GM19023 (cell line): ENCODE measurements around the gene ERC2.
"Not testable (repeated sequence)": the region's sequence is repeated elsewhere in the genome, so short reads cannot be mapped to it uniquely, and the experiment has no call there.

Experiments
- ATAC-seq: cut with Tn5 transposase; IDR thresholded peaks from one replicate; pipeline ENCODE4 v1.9.1; 2021; ENCODE audit warnings: mild to moderate bottlenecking, moderate library complexity; ENCODE audit not compliant: unreplicated experiment

ERC2 gene

DNA sequence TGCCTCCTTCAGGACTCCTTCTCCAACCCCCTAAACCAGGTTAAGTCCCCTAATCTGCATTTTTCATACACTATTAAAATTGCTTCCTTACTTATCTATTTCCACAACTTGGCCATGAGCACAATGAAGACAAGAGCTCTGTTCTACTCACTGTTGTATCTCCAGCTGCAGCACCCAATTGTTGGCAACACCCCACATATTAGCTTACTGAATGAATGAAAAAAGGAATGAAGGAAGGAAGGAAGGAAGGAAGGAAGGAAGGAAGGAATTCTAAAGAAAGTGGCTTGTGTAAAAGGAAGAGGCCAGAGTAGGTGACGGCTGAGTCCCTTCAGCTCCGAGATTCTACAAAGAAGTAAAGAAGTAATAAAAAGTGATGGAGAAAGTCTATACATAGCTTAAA, 444.7 kb downstream of the ERC2 start:
- ATAC-seq: no peak

DNA sequence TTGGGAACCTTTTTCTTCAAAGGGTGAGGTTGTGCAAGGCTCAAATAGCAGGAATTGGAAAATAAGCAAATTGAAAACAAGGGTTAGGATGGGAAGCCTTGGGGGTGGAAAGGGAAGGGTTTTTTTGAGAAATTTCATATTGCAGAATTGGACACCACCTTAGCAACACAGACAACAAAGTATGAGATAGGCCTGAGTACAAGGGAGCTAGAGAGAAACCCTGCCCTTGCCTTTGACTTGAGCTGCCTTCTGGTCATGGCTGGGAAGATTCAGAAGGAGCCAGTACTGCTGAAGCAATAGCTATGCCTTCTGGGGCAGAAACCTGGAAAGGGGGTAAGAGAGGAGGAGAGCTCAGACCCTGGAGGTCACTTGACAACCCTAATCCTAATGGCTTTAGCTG, 445.6 kb downstream of the ERC2 start:
- no peak for ATAC-seq

DNA sequence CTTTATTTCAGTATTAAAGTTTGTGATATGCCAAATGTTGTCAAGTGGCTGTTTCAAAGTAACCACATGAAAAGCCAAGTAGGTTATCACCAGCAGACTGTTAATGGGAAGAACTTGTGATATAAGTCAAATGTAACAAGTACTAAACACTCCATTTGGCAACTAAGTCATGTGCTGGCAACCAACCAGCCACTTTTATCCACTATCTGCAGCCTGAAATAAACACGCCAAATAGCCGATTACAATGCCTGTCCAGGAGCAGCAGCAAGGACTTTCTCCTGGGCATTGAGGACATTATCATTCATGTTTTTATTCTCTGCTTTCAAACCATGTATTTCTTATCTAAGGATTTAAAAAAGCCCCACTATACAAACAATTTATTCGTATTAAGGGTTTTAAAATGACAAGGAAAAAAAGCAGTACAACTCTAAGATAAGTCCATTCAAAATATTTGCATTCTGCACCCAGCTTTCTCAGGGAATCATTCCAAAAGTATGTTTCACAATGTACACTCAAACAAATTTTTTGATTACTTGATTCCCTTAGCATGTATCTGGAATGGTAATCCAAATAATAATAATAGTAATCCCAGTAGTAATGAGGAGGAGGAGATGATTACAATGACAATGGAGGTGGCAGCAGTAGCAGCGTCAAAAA, 448.6 kb downstream of the ERC2 start:
- ATAC-seq: no peak

DNA sequence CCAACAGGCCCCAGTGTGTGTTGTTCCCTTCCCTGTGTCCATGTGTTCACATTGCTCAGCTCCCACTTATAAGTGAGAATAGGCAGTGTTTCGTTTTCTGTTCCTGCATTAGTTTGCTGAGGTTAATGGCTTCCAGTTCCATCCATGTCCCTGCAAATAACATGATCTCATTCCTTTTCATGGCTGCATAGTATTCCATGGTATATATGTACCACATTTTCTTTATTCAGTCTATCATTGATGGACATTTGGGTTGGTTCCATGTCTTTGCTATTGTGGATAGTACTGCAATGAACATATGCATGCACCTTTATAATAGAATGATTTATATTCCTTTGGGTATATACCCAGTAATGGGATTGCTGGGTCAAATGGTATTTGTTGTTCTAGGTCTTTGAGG, 452.9 kb downstream of the ERC2 start:
- ATAC-seq: not testable (repeated sequence)

DNA sequence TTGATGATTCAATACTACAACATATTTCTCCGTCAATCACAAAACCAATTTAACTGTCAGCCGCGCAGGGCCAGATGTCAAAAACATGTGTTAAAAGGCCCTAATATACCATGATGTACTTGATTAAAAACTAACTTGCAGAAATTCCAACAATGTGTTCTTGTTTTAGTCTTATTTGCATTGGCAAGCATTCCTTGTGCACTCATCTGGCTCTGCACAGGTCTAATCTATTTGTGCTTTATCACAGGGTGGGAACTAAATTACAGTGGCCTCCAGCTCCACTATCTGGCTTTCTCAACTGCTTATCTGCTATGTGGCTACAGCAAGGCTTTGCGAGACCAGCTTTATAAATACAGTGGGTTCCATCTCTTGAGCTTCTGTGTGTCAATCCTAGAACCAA, 455.5 kb downstream of the ERC2 start:
- no peak for ATAC-seq

DNA sequence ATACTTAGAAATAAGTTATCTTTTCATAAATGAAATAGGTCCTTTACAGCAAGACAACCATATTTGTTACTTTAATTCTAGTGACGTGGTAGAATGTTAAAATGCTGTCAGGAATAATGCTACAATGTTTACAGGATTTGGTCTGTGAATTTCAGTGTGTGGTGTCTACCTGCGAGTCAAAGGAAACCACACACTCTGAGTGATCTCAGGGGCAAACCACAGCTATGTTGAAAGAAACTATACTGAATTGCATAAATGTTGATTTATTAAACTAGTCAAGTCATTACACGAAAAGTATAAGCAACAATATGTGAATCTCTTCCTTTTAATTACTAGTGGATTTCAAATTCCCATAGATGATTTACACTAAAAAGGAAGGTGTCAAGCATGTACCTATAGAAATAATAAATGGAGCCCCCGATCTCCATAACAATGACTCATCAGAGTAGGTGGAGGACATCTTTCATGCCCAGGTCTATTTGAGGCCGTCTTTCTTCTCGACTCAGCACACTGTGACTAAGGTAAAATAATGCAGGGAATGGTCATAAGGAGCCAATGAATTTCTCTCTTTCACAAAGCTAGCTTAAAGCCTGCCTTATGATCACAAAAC, 463.0 kb downstream of the ERC2 start:
- ATAC-seq: no peak

DNA sequence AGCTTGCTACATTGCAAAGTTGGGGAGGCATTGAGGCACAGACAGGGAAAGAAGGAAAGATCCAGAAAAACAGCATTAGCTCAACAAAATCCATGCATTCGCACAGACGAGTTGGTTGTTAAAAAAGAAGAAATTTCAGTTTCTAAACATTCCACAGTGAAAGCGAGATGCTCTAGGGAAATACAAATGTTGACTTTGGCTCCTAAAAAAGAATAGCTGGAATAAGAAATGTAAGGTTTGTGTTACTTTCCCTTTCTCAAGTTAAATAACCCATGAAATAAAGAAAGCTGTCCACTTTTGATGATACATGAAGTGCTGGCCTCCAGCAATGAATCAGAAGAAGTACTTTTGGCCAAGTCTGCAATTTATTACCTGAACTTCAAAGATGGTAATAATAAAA, 465.1 kb downstream of the ERC2 start:
- no peak for ATAC-seq

DNA sequence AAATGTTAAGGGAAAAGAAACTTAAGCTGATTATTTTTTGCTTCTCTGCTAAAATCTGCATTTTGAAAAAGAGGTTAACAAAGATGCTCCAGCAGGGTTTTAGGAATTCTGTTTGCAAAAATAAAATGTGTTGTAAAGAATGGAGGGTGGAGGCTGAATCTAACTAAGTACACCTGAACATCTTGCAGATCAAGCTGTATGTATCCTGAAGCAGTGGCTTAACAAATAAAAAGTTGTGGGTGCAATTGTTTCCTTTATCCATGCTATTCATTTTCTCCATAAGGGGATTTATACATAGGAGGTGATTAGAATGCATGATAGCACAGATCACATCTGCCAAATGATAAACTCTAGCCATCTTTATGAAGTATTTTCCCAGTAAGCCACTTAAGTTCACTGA, 466.3 kb downstream of the ERC2 start:
- no peak for ATAC-seq

DNA sequence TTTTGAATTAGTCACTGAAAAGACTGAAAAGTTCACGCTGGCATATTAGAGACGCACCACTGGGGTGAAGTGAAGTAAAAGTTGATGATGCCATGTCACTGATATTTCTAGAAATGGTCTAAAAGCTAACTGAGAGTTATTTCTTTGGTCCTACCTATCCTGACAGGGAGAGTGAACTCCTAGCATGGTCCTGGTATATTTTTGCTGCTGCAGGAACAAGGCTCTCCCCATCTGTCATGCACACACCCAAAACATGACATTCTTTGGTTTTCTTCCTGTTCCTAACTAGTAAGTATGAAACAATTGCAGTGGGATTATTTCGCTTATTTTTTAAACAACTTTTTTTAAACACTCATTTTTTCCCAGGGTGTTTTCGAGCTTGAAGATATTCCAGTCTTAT, 466.7 kb downstream of the ERC2 start:
- ATAC-seq: no peak

DNA sequence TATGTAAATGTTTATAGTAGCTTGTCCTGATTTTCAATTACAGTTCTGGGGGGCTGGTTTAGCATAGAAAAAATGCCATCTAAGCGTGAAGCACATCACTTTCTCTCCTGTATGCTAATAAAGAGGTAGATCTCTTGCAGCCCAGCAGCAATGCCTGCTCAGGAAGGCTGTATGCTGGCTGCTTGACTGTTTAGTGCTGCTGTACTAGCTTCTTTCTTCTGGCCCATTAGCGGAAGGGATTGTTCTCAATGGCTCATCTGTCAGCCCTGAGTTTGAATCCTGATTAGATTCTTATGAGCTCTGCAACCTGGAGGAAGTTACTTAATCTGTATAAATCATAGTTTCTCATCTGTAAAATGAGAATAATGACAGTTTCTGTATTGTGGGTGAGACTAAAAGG, 478.9 kb downstream of the ERC2 start:
- no peak for ATAC-seq

DNA sequence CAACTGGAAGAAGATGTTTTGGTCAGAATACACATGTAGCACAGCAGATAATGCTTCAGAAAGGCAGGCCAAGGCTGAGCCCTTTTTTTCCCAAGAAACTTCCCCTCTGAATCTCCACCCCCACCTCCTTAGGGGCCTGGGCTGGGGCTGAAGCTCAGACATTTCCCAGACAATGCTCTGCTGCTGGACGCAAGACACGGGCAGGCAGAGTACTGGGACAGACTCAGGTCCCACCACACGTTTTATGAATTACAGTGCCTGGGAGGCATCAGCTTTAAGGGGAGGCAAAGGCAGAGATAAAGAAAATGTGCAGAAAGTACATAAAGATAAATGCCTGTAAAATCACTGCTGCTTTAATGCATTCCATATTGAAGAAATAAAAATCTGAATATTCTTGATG, 479.4 kb downstream of the ERC2 start:
- no peak for ATAC-seq

DNA sequence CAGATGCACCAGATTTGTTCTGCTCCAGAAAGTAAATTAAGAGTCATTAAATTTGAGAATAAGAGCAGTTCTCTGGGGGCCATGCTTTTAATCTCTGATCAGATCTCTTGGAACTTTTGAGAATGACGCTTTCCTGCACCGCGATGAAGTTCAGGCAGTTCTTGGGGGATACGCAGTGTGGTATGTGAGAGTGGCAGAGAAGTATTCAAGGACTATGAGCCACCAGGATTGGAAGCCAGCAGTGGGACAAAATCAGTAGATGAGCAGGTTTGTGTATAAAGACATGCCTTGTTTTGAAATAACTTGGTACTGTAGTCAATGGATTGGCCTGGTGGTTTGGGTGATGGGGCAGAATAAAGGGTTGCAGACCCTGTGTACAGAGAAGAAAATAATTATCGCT, 483.6 kb downstream of the ERC2 start:
- ATAC-seq: no peak

DNA sequence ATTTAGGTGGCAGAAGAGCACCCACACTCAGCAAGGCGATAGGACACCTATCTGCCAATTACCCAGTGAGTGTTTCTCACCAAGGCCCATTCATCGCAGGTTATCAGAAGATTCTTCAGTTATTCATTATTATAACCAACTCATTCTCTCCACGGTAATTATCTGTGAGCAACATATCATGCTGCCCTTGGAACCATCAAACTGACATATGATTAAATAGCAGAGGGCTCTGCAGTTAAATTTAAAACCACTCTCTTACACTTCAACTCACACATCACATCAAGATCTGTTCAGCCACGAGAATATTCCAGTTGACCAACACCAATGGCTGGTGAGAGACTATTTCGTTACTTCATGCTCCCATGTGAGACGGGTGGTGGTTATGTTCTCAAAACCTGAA, 489.3 kb downstream of the ERC2 start:
- ATAC-seq: no peak

DNA sequence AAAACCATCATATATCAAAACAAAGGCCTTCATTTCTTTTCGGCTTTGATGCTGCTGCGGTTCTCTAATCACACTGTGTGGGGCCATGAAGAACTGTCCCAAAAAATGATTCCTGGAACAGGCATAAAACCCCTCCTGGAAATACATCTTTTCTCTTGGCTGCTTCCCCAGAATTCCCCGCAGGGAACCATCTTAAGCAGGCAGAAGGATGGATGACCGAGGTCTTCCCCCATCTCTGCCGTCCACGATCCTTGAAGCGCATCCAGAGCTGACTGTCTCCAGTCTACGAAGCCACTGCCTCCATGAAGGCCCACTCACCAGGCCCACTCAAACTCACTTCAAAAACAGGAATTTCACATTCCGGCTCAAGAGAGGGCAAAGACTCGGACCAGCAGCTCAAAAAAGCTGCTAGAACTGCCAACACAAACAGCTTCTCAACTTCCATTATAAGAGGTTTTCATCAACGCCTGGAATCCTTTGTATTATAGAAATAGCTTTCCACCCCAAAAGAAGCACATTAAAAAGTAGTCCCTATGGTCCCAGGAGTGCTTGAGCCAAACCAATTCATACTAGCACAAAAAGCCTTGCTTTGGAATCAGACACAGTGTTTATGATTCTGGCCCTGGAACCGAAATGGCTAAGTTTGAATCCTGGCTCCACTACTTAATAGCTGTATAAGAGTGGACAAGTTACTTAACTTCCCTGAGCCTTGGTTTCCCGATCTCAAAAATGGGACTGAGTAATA, 493.7 kb downstream of the ERC2 start:
- ATAC-seq: no peak

DNA sequence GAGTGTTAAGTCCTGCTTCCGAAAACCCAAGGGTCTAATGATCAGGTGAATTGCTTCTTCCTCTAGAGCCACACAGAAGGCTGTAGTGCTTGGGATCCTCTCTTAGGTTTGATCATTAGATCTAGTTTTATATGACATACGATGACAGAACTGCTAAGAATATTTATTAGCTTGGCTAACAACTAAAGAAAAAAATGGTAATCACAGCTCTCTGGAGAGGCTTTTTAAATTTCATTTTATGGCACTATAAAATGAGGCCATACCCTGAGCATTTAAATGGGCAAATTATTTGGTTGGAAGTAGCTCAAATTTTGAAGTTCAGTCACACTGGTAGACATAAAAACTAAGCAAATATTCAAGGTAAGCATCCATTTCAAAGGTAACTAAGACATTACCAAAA, 498.6 kb downstream of the ERC2 start:
- no peak for ATAC-seq

DNA sequence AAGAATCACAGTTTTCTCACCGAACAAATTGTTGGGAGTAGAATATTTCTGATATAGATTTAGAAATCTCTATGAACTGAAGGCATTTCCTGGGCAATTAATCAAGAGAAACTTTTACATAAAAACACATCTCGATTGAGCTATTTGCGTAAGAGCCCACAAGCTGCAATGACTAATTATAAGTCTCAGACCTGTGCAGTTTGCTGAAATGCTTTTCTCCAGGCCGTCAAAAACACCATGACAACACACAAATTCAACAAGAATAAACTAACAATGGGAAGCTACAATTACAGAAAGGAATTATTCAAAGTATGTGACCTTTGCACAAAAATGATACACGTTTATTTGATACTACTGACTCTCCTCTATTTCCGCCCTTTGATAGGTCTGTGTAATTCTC, 499.9 kb downstream of the ERC2 start:
- no peak for ATAC-seq

DNA sequence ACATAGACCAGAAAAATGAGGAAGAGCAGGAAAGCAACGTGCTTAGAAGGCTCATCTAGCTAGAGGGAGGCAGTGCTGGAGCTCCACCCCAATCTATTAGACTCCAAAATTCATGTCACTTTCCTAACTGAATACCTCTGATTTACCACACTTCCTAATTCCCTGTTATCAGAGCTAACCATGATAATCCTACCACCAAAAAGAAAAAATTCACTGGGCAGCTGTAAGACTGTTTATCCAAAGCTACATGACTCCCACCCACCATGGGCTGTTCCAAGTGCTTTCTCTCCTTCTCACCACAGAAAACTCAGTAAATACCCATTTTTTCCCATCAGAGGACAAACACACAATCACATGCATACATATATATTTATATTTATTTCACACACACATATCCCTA, 501.7 kb downstream of the ERC2 start:
- ATAC-seq: no peak

DNA sequence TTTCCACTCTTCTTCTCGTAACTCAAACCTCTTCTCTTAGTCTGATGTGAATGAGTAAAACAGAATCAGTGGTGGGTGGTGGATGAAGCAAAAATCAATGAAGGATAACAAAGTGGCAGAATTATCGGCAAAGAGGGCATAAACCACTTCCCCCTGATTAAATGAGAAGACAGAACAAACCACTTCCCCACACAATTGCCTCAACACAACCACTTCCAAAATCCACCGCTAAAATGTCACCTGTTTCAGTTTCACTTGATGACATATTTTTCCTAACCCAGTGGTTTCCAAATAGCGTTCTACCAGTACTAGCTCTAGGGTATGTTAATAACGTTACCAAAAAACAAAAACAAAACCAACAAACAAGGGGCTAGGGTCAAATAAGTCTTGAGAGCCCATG, 502.5 kb downstream of the ERC2 start:
- ATAC-seq: no peak

DNA sequence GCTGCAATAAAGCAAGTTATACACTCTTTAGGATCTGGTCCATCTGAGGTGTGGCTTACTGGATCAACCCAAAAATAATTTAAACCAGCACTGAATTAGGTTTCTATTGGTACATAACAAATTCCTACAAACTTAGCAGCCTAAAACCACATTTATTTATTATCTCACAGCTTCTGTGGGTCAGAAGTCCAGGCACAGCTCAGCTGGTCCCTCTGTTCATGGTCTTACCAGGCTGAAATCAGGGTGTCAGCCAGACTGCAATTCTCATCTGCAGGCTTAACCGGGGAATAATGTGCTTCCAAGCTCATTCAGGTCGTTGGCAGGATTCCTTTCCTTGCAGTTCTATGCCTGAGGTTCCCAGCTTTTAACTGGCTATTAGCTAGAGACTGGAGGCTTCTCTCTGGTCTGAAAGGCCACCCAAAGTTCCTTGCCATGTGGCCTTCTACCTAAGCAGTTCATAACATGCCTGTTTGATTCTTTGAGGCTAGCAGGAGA, 503.7 kb downstream of the ERC2 start:
- no peak for ATAC-seq

DNA sequence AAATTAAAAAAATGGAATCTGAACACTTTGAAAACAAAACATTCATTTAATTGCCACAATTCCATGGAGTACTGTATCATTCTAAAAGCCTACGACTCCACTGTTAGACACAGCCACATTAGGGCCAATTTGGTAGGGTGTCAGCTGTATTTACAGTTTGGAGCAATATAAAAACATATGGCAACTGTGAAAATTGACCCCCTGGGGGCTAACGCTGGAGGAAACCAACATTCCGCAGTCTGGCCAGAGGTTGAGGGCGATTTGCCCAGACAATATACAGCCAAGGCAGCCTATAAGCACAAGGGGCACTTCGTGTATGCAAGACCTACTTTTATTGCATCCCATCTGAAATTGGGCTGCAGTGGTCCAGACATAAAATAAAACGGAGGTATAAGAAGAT, 504.7 kb downstream of the ERC2 start:
- no peak for ATAC-seq

DNA sequence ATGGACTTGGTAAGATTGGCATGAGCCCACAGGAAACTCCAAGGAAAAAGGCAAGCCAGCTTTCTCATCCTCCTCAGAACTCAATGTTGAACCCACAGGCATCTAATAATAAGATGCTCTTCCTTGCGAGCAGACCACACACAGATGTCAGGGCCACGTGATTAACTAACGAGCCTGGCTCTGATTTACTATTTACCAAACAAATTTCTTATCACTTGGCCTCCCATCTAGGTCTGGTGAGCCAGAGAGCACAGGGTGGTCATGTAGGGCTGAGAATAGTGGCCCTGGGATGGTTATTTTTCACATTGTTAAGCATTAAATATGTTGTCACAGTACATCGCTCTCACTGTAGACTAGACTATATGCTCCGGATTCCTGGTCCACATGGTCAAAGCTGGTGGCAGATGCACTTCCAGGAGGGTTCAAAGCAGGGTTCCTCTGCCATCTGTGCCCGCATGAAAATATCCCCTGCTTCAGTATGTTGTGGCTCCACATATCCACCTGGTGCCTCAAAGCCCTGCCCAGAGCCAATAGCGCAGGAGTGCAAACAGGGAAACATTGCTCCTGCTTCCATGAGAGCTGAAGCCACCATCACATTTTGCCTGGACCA, 508.7 kb downstream of the ERC2 start:
- ATAC-seq: no peak

DNA sequence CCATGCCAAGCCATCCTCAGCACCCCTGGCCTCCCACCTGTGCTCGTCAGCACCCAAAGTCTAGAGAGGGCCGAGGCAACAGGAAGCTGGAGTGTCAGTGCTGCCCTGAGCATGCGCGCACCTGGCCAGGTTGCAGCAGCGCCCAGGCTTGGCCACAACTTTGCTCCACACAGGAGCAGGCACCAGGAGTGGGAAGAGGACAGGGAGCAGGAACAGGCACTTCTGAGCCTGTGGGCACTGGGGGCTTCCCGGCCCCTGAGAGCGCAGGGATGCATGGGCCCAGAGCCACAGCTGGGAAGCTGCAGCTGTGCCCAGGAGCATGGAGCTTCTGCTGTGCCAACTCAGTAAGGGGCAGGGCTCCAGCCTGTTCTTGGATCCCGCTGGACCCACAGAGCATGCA, 509.7 kb downstream of the ERC2 start:
- ATAC-seq: no peak
